HG03135 (cell line): ENCODE measurements around the gene MOSMO.

Experiments
- ATAC-seq: cut with Tn5 transposase; IDR thresholded peaks from one replicate; pipeline ENCODE4 v1.9.1; 2021; ENCODE audit warnings: mild to moderate bottlenecking, moderate library complexity; ENCODE audit not compliant: unreplicated experiment

MOSMO gene

GRCh38 chr16:22007509-22008214 lies at the start of gene MOSMO:
TSS of gene MOSMO (plus strand) at chr16:22008111. CDS start at chr16:22008302, 191 bp downstream.
- ATAC-seq = no peak

GRCh38 chr16:21959050-21959449 lies 48.9 kb upstream of the MOSMO start:
- no peak for ATAC-seq

GRCh38 chr16:21962475-21962874 lies 45.4 kb upstream of the MOSMO start:
- no peak for ATAC-seq

- no peak for ATAC-seq
Observed at GRCh38 chr16:21963887-21964286, 44.0 kb upstream of the MOSMO start.

GRCh38 chr16:21964353-21964752 lies 43.6 kb upstream of the MOSMO start:
- ATAC-seq = no peak

- ATAC-seq = no peak
Observed at GRCh38 chr16:21971856-21972255, 36.1 kb upstream of the MOSMO start.

- ATAC-seq = no peak
Observed at GRCh38 chr16:21973945-21974344, 34.0 kb upstream of the MOSMO start.

GRCh38 chr16:21980032-21980431 lies 27.9 kb upstream of the MOSMO start:
- ATAC-seq = no peak

GRCh38 chr16:21982108-21982507 lies 25.8 kb upstream of the MOSMO start:
- ATAC-seq = no peak

GRCh38 chr16:21984062-21984461 lies 23.8 kb upstream of the MOSMO start:
- ATAC-seq = no peak

GRCh38 chr16:21985524-21985923 lies 22.4 kb upstream of the MOSMO start:
- ATAC-seq = no peak

- ATAC-seq = no peak
Observed at GRCh38 chr16:21986692-21987246, 21.1 kb upstream of the MOSMO start.

- ATAC-seq = no peak
Observed at GRCh38 chr16:21987498-21987897, 20.4 kb upstream of the MOSMO start.

GRCh38 chr16:21989133-21989532 lies 18.8 kb upstream of the MOSMO start:
- ATAC-seq = no peak

- no peak for ATAC-seq
Observed at GRCh38 chr16:21989751-21990150, 18.2 kb upstream of the MOSMO start.

GRCh38 chr16:21990381-21990944 lies 17.4 kb upstream of the MOSMO start:
- ATAC-seq = no peak

- ATAC-seq = no peak
Observed at GRCh38 chr16:21991621-21992020, 16.3 kb upstream of the MOSMO start.

GRCh38 chr16:21994856-21995465 lies 12.9 kb upstream of the MOSMO start:
- no peak for ATAC-seq

GRCh38 chr16:21996923-21997696 lies 10.8 kb upstream of the MOSMO start:
- no peak for ATAC-seq

GRCh38 chr16:21997697-21998480 lies 10.0 kb upstream of the MOSMO start:
- ATAC-seq = no peak
